Fibroblast of skin of right quadriceps (primary cell): Measurements from ENCODE around the gene MFSD6L.

Source experiments
- DNase-seq: peaks from one replicate; pipeline ENCODE4 v3.0.0-alpha.2; 2013

Gene MFSD6L

DNA sequence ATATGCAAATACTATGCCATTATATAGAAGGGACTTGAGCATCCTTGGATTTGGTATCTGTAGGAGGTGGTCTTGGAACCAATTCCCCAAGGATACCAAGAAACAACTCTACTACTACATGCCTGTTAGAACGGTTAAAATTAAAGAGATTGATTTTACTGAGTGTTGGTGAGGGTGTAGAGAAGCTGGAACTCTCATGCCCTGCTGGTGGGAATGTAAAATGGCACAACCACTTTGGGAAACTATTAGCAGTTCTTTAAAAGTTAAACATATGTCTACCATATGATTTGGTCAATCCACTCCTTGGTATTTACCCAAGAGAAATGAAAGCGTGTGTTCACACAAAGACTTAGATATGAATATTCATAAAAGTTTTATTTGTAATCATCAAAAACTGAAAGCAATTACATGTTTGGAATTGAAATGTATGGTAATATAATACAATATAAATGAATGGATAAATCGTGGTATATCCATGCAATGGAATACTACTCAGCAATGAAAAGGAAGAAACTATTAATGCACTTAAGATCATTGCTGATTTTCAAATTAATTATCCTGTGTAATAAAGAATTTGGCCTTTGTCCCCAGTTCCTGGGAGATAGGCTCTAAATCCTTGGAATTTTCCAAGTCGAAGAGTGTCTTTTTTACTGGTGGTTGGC lies 7.8 kb downstream of the MFSD6L start:
- no peak for DNase-seq

DNA sequence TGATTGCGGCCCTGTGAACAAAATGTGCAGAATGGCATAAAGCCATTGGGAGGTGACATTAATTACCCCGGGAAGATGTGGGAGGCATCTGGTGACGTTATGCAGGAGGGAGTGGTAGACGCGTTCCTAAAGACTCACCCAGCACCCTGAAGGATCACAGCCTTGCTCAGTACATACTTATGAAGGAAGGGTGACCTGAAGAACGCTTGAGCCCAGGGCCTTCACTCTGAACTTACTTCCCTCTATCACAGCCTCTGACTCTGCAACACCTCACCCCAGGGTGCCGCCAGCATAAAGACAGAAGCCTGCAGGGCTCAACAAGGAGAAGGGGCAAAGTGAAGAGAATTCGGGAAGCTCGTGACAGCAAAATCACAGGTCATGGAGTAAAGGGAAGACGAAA lies 9.4 kb downstream of the MFSD6L start:
- no peak for DNase-seq

- DNase-seq = no peak
These were observed 10.2 kb downstream of the MFSD6L start for GRCh38 chr17:8788998-8789397.

DNA sequence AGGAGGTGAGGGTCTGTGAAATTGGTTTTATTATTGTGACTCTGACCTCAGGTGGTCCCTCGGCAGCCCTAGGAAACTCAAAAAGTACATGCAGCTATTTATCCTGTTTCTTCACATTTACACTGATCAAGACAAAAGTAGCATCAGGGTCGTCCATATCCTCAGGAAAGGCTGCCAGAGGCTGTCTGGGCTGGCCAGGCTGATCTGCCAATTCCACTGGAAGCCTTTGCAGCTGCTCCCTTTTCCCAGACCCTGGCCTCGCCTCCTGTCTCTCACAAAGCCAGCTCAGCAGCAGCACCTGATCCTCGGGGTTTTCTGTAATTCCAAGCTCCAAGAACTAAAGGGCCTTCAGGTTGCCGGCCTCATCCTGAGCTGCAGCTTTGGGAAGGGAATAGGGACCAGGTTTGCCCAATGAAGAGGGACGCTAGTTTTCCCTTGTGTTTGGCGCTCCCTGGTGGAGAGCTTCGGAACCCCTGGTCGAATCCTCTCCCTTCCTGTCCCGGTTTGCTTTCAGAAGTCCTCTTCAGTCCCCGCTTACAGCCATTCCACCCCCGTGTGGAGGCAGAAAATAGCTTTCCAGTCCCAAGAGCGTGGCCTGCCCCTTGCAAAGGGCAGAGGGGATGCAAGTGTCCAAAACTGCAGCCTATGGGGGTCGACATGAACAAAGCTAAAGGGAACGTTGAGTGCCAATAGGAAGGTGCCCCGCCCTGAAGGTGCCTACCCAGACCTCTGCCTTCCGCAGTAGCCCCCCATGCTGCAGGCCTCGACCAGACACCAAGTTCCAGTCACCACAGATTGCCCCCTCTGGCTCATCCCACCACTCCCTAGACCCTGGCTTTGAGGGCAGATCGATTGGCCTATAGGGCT lies 13.4 kb downstream of the MFSD6L start:
- DNase-seq = peak; percentile 51

DNA sequence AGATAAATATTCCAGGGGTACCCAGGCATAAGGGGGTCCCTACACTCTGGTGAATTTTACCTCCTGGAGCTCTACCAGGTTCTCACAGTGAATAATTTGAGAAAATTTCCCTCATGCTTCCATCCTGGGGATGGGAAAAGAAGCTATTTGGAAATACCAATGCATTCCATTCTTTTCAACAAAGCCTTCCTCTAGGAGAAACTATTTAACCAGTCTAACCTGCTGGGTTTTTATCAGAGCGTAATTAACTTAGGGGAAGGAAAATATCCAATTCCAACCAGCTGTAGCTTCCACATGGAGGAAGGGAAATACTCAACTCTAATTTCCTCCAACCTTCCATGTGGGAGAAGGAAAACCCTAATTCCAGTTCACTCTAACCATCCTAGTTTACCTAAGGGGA lies 17.0 kb downstream of the MFSD6L start:
- no peak for DNase-seq

GRCh38 chr17:8781776-8782175 lies 17.4 kb downstream of the MFSD6L start:
- no peak for DNase-seq

DNA sequence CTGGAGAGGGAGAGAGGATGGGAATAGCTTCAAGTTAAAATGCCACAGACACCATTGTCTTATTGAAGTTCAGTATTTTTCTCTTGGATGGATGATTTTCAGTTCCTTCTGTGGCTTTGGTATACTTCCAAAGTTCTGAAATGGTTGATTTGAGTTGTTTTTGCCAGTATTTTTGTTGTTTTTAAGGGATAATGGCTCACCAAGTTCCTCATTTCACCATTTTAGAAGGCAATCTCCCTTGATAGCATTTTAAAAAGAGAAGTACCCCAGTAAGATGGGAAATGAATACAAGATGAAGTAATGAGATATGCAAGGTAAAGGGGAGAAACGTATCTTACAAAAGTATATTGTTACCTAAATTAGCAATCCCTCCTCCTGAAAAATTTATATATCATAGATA lies 22.3 kb downstream of the MFSD6L start:
- no peak for DNase-seq

DNA sequence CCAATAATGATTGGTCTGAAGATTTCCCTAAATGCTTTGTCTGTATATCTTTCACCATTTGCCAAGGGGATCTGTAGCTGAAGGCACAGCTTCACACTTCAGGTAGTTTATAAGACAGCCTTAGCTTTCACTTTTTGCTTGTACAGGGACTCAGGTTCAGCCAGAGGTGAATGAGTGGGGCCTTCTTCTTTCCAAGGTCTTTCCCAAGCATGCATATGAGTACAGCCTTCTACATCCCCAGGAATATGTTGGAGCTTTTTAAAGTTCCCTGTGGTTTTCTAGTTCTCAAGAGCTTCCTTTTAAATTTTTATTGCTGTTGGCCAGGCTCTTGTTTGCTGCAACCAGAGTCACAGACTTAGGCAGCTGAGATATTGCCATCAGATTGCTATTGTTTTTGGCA lies 22.9 kb downstream of the MFSD6L start:
- no peak for DNase-seq

DNA sequence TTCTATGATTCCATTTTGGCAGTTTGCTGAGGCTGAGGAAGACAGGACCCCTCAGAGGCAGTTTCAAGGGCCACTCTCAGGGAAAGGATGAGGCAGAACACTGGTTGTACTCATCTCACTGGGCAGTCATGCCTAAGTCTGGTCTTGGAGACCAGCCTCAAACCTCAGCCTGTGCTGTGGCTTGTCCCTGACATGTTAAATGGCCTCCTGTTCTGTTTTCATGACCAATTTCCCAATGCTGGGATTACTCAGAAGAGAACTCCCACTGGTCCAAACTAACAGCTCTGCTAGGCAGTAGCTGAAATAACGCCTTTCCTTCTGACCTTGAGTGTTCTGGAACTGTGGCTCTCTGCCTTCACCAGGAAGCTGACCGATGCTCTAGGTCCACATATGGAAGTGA lies 32.4 kb downstream of the MFSD6L start:
- DNase-seq = no peak

DNA sequence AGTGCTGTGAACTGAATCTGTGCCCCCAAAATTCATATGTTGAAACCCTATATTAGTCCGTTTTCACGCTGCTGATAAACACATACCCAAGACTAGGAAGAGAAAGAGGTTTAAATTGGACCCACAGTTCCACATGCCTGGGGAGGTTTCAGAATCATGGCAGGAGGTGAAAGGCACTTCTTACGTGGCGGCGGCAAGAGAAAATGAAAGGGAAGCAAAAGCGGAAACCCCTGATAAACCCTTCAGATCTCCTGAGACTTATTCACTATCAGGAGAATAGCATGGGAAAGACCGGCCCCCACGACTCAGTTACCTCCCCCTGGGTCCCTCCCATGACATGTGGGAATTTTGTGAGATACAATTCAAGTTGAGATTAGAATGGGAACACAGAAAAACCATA lies 37.2 kb downstream of the MFSD6L start:
- DNase-seq = no peak

- no peak for DNase-seq
These were observed 41.0 kb downstream of the MFSD6L start, which contains the start of gene SPDYE4 for GRCh38 chr17:8758137-8758596. TSS of gene SPDYE4 (minus strand) at chr17:8758546. CDS start at chr17:8758382, 164 bp downstream.

- no peak for DNase-seq
These were observed 42.0 kb downstream of the MFSD6L start for GRCh38 chr17:8757189-8757588.

DNA sequence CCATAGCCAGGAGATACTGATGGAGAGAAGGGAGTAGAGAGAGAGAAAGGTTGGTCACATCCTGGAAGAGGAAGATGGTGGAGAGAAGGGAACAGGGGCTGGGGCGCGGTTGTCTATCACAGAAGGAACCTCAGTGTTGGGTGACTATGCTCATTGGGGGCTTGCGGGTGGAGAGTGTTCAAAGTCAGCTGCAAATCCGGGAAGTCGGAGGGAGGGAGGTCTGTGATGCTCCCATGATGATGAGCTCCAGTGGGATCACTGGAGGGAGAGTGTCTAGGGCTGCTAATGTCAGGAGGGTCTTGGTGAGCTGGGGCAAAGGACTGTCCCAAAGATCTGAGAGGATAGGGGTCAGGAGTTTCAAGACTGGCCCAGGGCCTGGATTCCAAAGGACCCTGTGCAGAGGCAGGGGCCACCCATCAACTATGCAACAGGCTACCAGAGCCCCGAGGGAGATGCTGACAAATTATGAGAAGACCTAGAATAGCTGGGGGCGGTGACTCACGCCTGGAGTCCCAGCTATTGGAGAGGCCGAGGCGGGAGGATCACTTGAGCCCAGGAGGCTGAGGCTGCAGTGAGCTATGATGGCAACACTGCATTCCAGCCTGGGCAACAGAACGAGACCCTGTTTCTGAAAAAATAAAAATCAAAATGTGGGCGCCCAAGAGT lies 43.4 kb downstream of the MFSD6L start:
- DNase-seq = no peak

GRCh38 chr17:8754890-8755289 lies 44.3 kb downstream of the MFSD6L start:
- DNase-seq = no peak

GRCh38 chr17:8753976-8754440 lies 45.2 kb downstream of the MFSD6L start:
- no peak for DNase-seq

DNA sequence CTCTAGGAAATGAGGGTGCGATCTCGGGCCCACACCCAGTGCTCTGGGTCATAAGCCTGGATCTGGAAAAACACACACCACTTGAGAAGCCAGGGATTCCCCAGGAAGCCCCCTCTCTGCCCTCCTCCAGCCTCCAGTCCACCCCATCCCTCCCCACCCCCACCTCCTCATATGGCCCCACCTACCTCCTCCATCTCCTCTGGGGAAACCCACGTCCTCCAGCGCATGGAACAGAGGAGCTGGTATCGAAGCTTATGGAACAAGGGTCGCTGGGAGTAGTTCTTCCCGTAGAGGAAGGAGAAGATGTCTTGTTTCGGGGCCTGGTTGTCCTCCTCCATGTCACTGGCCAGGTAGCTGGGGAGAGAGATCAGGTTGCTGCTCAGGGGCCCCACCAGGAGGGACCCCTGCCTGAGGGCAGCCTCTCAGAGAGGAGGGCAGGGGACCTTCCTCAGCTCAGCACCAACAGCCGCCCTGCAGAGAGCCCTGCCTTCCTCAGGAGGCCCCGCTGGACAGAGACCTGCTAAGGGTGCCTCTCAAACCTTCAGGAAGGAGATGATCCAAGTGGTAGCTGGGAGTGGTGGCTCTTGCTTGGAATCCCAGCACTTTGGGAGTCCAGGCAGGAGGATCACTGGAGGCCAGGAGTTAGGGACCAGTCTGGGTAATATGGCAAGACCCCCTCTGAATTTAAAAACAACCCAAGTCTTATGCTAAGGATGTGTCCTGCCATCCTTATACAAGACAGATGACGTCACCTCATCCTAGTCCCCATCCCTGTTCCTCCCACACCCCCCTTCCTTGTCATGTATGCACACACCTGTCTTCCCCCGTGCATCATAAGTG lies 45.8 kb downstream of the MFSD6L start:
- no peak for DNase-seq

DNA sequence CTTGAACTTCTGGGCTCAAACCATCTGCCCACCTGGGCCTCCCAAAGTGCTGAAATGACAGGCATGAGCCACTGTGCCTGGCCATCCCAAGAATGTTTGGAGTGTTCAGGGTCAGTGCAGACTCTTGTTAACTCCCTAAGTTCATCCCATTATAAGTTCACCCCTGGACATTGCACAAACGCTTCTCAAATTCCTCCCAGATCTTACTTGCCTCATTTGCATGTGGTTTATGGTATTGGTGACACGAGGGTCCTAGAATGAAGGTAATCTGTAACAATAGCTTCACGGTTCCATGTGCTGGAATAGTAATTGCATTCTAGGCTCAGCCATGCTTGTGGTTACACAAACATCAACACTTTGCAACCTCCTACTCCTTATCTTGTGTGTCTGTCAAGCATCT lies 49.5 kb downstream of the MFSD6L start:
- no peak for DNase-seq

DNA sequence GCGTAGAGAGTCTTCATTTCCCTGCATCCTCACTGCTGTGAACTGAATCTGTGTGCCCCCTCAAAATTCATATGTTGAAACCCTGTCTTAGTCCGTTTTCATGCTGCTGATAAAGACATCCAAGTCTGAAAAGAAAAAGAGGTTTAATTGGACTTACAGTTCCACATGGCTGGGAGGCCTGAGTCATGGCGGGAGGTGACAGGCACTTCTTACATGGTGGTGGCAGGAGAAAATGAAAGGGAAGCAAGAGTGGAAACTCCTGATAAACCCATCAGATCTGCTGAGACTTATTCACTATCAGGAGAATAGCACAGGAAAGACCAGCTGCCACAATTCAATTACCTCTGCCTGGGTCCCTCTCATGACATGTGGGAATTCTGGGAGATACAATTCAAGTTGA lies 51.4 kb downstream of the MFSD6L start:
- no peak for DNase-seq
